IMR-90 (cell line): ENCODE data around the gene HMCN1. TPM values are rescaled to one million over a fixed set of nuclear protein-coding genes. Genes with fewer than 3 reads are reported as not detected.
A peak's percentile ranks its signal among the peaks of the same experiment; 100 is the strongest.

ENCODE experiments used
- ATAC-seq: fragments of 200-7000 bp; cut with Tn5 transposase; 2 replicates; pipeline ENCODE4 v1.9.1; 2020; ENCODE audit warnings: low read depth, mild to moderate bottlenecking, moderate library complexity
- BruUV-seq: library from RNA; stranded (reverse); fragments of 400-500 nt; replicated peaks from 2 replicates; lab custom pipeline; 2021; lab: Mats Ljungman, UMichigan
- CTCF ChIA-PET: fragments of 300-600 bp; formaldehyde crosslinking; extraction: SDS; loops from one replicate; lab custom pipeline; 2021; ENCODE audit warnings: antibody characterized with exemption; lab: Yijun Ruan, JAX
- POLR2A ChIA-PET: fragments of 300-600 bp; sonication (Branson Sonifier 250); formaldehyde crosslinking; loops from one replicate; lab custom pipeline; 2022; ENCODE audit warnings: antibody characterized with exemption; ENCODE audit not compliant: unreplicated experiment; lab: Charles Lee
- DNase-seq: peaks from one replicate; pipeline ENCODE4 v3.0.0; 2013
- H2AFZ ChIP-seq: replicated peaks from 2 replicates; pipeline ENCODE3; 2013; ENCODE audit warnings: low read length, mild to moderate bottlenecking; ENCODE audit not compliant: poor library complexity
- H2AK5ac ChIP-seq: 2 replicates; pipeline ENCODE4 v1.6.1; 2013; ENCODE audit warnings: low read depth, low read length, inconsistent platforms
- H2AK9ac ChIP-seq: replicated peaks from 2 replicates; pipeline ENCODE3; 2013; ENCODE audit warnings: mild to moderate bottlenecking, low read depth, low read length, moderate library complexity; ENCODE audit not compliant: poor library complexity
- H2BK120ac ChIP-seq: 2 replicates; pipeline ENCODE4 v1.6.1; 2013; ENCODE audit warnings: low read depth, low read length, inconsistent platforms
- H2BK15ac ChIP-seq: 3 replicates; pipeline ENCODE4 v1.6.1; 2013; ENCODE audit warnings: low read depth, low read length, inconsistent platforms
- H2BK20ac ChIP-seq: 2 replicates; pipeline ENCODE4 v1.6.1; 2013; ENCODE audit warnings: low read depth, mild to moderate bottlenecking, inconsistent platforms, low read length, moderate library complexity
- H2BK5ac ChIP-seq: 2 replicates; pipeline ENCODE4 v1.6.1; 2013; ENCODE audit warnings: mild to moderate bottlenecking, low read depth, low read length, inconsistent platforms; ENCODE audit not compliant: poor library complexity, severe bottlenecking
- H3K14ac ChIP-seq: replicated peaks from 2 replicates; pipeline ENCODE4 v1.6.1; 2013; ENCODE audit warnings: low read depth, low read length, inconsistent platforms
- H3K18ac ChIP-seq: 2 replicates; pipeline ENCODE4 v1.6.1; 2013; ENCODE audit warnings: low read depth, low read length, control low read depth
- H3K23ac ChIP-seq: 2 replicates; pipeline ENCODE4 v1.6.1; 2013; ENCODE audit warnings: low read depth, low read length, inconsistent platforms
- H3K27ac ChIP-seq: 2 replicates; pipeline ENCODE4 v1.5.1; 2013; ENCODE audit warnings: mild to moderate bottlenecking, control low read depth, low read length; ENCODE audit not compliant: insufficient read depth
- H3K27me3 ChIP-seq: 2 replicates; pipeline ENCODE4 v1.6.1; 2013; ENCODE audit warnings: low read length; ENCODE audit not compliant: control insufficient read depth, insufficient read depth
- H3K36me3 ChIP-seq: 2 replicates; pipeline ENCODE4 v1.6.1; 2013; ENCODE audit warnings: low read length, mixed read lengths; ENCODE audit not compliant: control insufficient read depth, insufficient read depth
- H3K4ac ChIP-seq: 2 replicates; pipeline ENCODE4 v1.6.1; 2013; ENCODE audit warnings: low read depth, low read length, inconsistent platforms
- H3K4me1 ChIP-seq: 2 replicates; pipeline ENCODE4 v1.6.1; 2013; ENCODE audit warnings: low read length, mixed read lengths; ENCODE audit not compliant: control insufficient read depth, insufficient read depth
- H3K4me2 ChIP-seq: 2 replicates; pipeline ENCODE4 v1.6.1; 2013; ENCODE audit warnings: low read depth, mild to moderate bottlenecking, control low read depth, low read length, moderate library complexity
- H3K4me3 ChIP-seq: 2 replicates; pipeline ENCODE4 v1.5.1; 2013; ENCODE audit warnings: low read depth, mild to moderate bottlenecking, control low read depth, low read length, moderate library complexity; ENCODE audit not compliant: insufficient read depth
- H3K56ac ChIP-seq: 2 replicates; pipeline ENCODE4 v1.6.1; 2013; ENCODE audit warnings: low read length, inconsistent platforms; ENCODE audit not compliant: insufficient read depth; ENCODE audit errors: extremely low read depth
- H3K79me1 ChIP-seq, 2 experiments: 2 replicates each; pipeline ENCODE4 v1.6.1; 2013; ENCODE audit warnings: low read length in 2 of 2, inconsistent platforms in 1 of 2, low read depth in 1 of 2
- H3K9ac ChIP-seq: 2 replicates; pipeline ENCODE4 v1.6.1; 2013; ENCODE audit warnings: low read depth, low read length, control low read depth
- H3K9me1 ChIP-seq: 2 replicates; pipeline ENCODE4 v1.6.1; 2013; ENCODE audit warnings: low read length, inconsistent platforms; ENCODE audit not compliant: insufficient read depth
- H3K9me3 ChIP-seq: 2 replicates; pipeline ENCODE4 v1.6.1; 2013; ENCODE audit warnings: low read length; ENCODE audit not compliant: control insufficient read depth, insufficient read depth
- H4K20me1 ChIP-seq: 2 replicates; pipeline ENCODE4 v1.6.1; 2013; ENCODE audit warnings: low read length, inconsistent platforms; ENCODE audit not compliant: insufficient read depth
- H4K5ac ChIP-seq: 2 replicates; pipeline ENCODE4 v1.6.1; 2013; ENCODE audit warnings: mild to moderate bottlenecking, low read depth, low read length, control low read depth
- H4K8ac ChIP-seq, 2 experiments: 2 replicates each; pipeline ENCODE4 v1.6.1; 2013; ENCODE audit warnings: low read depth in 2 of 2, low read length in 2 of 2, control low read depth in 1 of 2, inconsistent platforms in 1 of 2
- H4K91ac ChIP-seq: 2 replicates; pipeline ENCODE4 v1.6.1; 2013; ENCODE audit warnings: low read depth, low read length, inconsistent platforms; ENCODE audit not compliant: insufficient read depth
- BHLHE40 ChIP-seq: fragments of 150-350 bp; IDR thresholded peaks from 2 replicates; pipeline ENCODE4 v1.6.1; 2016; ENCODE audit warnings: mild to moderate bottlenecking, low read depth, low read length
- CEBPB ChIP-seq: IDR thresholded peaks from 2 replicates; pipeline ENCODE4 v1.6.1; 2012; ENCODE audit warnings: low read depth, low read length, improper control_type of control experiment
- CHD1 ChIP-seq: IDR thresholded peaks from 2 replicates; pipeline ENCODE4 v1.6.1; 2012; ENCODE audit warnings: low read depth, low read length, improper control_type of control experiment
- CTCF ChIP-seq: conservative IDR thresholded peaks from 2 replicates; pipeline ENCODE4 v1.5.1; 2012; ENCODE audit warnings: mild to moderate bottlenecking, low read depth, low read length, improper control_type of control experiment
- FOS ChIP-seq: fragments of 150-350 bp; IDR thresholded peaks from 2 replicates; pipeline ENCODE4 v1.6.1; 2016; ENCODE audit warnings: low read depth, low read length
- MAFK ChIP-seq: IDR thresholded peaks from 2 replicates; pipeline ENCODE4 v1.6.1; 2012; ENCODE audit warnings: low read depth, low read length, improper control_type of control experiment
- MAZ ChIP-seq: IDR thresholded peaks from 2 replicates; pipeline ENCODE4 v1.6.1; 2012; ENCODE audit warnings: low read depth, mild to moderate bottlenecking, low read length, improper control_type of control experiment, moderate library complexity, borderline replicate concordance
- MXI1 ChIP-seq: IDR thresholded peaks from 2 replicates; pipeline ENCODE4 v1.6.1; 2012; ENCODE audit warnings: low read depth, mild to moderate bottlenecking, low read length, moderate library complexity, borderline replicate concordance
- NFE2L2 ChIP-seq: fragments of 150-350 bp; IDR thresholded peaks from 2 replicates; pipeline ENCODE4 v1.6.1; 2016; ENCODE audit warnings: low read depth, mild to moderate bottlenecking, low read length
- POLR2A ChIP-seq: IDR thresholded peaks from 2 replicates; pipeline ENCODE4 v1.6.1; 2012; ENCODE audit warnings: mild to moderate bottlenecking, low read depth, low read length
- RAD21 ChIP-seq: IDR thresholded peaks from 2 replicates; pipeline ENCODE4 v1.6.1; 2012; ENCODE audit warnings: low read length, improper control_type of control experiment
- RCOR1 ChIP-seq: IDR thresholded peaks from 2 replicates; pipeline ENCODE4 v1.6.1; 2012; ENCODE audit warnings: mild to moderate bottlenecking, low read length, improper control_type of control experiment; ENCODE audit not compliant: insufficient replicate concordance
- RFX5 ChIP-seq: IDR thresholded peaks from 2 replicates; pipeline ENCODE4 v1.8.0; 2012; ENCODE audit warnings: low read depth, mild to moderate bottlenecking, low read length, moderate library complexity
- SMC3 ChIP-seq: fragments of 150-350 bp; IDR thresholded peaks from 2 replicates; pipeline ENCODE4 v1.6.1; 2016; ENCODE audit warnings: low read depth, mild to moderate bottlenecking, antibody characterized with exemption, low read length, moderate library complexity
- USF2 ChIP-seq: fragments of 150-350 bp; IDR thresholded peaks from 2 replicates; pipeline ENCODE4 v1.6.1; 2017; ENCODE audit warnings: mild to moderate bottlenecking, antibody characterized with exemption, low read length, low read depth
- WGBS, 2 experiments: methylation state at CpG; one replicate each; pipeline versions ENCODE4 v1.1.5 to v1.1.7; 2013; ENCODE audit warnings: missing lambda C conversion rate in 2 of 2; ENCODE audit not compliant: insufficient read length in 1 of 2; ENCODE audit errors: extremely low coverage in 2 of 2; 5-methylcytosine and 5-hydroxymethylcytosine counted together
- dilution Hi-C: fragments of 300-500 bp; cut with HindIII; formaldehyde crosslinking; loops from one replicate; pipeline ENCODE4 v1.14.3; 2018; ENCODE audit warnings: low sequenced_read_pairs; ENCODE audit not compliant: unreplicated experiment
- in situ Hi-C: fragments of 300-500 bp; cut with MboI; formaldehyde crosslinking; loops from 3 replicates; pipeline ENCODE4 v1.14.3; 2019; ENCODE audit warnings: low sequenced_read_pairs, inconsistent platforms, mixed read lengths
- intact Hi-C: fragments of 100-400 bp; cut with micrococcal nuclease; formaldehyde crosslinking; loops from 2 replicates; pipeline ENCODE4 v1.10.0; 2022
- polyA plus RNA-seq, 3 experiments: library from polyadenylated mRNA; depleted of rRNA; stranded (reverse); fragments of >200 nt; gene quantifications; 2 replicates each; pipeline ENCODE4 v1.2.3, GENCODE V29; 2012; ENCODE audit warnings: low replicate concordance in 1 of 3
- total RNA-seq: library from RNA; depleted of rRNA; stranded (reverse); fragments of >200 nt; gene quantifications from 2 replicates; pipeline ENCODE4 v1.2.3, GENCODE V29; 2012
- TF ChIP-seq, protein P1 (sequence below): fragments of 150-350 bp; IDR thresholded peaks from 2 replicates; pipeline ENCODE4 v1.6.1; 2016; ENCODE audit warnings: low read depth, mild to moderate bottlenecking, low read length, moderate library complexity, borderline replicate concordance

The HMCN1 gene
- total and polyA plus RNA-seq, 2 of the 4 experiments (the other 2 are of a cell fraction) = 6.1 to 11.7 TPM

- Histone ChIP-seq H3K79me1 (no peaks in the 10 kb centered on the region), H2AFZ (no peak overlapping the region), H2AK5ac (no peak overlapping the region), H2BK5ac (no peak overlapping the region), H3K36me3 (no peaks in the 10 kb centered on the region), H2AK9ac (no peak overlapping the region), H3K9me3 (no peaks in the 10 kb centered on the region), H4K20me1 (no peaks in the 10 kb centered on the region), H4K5ac (no peak overlapping the region), H3K14ac (no peak overlapping the region), H3K9me1 (no peaks in the 10 kb centered on the region; the same call in 1 of the 2 replicates), H3K23ac (no peak overlapping the region), H4K91ac (no peak overlapping the region), H3K4me2 (no peak overlapping the region), H3K4me3 (no peak overlapping the region), H2BK120ac (peak overlapping the region; percentile 60; the same call in 1 of the 2 replicates), H3K4ac (no peak overlapping the region), H3K27ac (no peak overlapping the region), H3K4me1 (0 out of 2 replicates have a peak, but pooled peaks cover 2% of the 10 kb centered on the region), H4K8ac (no peak overlapping the region), H2BK20ac (peak overlapping the region; percentile 49; the same call in 1 of the 2 replicates), H3K9ac (no peak overlapping the region), H2BK15ac (no peak overlapping the region), H3K56ac (no peak overlapping the region), H3K18ac (peak overlapping the region; percentile 21; the same call in 1 of the 2 replicates), H3K27me3 (no peaks in the 10 kb centered on the region)
- no CpG with 5 or more reads among the region's 1 CpG for WGBS, 2 experiments
- no peak for ATAC-seq
- dilution Hi-C loops = no loop called here
- in situ Hi-C loops = no loop called here
- intact Hi-C loops = no loop called here
- ChIA-PET POLR2A (no interaction called here), CTCF (no interaction called here)
- TF ChIP-seq NFE2L2 = no peak
- no peak for TF ChIP-seq CEBPB
- no peak for TF ChIP-seq RCOR1
- TF ChIP-seq SMC3 = no peak
- no peak for TF ChIP-seq MAZ
- no peak for TF ChIP-seq CTCF
- TF ChIP-seq, protein P1, sequence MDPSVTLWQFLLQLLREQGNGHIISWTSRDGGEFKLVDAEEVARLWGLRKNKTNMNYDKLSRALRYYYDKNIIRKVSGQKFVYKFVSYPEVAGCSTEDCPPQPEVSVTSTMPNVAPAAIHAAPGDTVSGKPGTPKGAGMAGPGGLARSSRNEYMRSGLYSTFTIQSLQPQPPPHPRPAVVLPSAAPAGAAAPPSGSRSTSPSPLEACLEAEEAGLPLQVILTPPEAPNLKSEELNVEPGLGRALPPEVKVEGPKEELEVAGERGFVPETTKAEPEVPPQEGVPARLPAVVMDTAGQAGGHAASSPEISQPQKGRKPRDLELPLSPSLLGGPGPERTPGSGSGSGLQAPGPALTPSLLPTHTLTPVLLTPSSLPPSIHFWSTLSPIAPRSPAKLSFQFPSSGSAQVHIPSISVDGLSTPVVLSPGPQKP = no peak
- TF ChIP-seq FOS = no peak
- no peak for TF ChIP-seq MXI1
- TF ChIP-seq USF2 = no peak
- no peak for TF ChIP-seq BHLHE40
- no peak for TF ChIP-seq RAD21
- no peak for TF ChIP-seq MAFK
- no peak for TF ChIP-seq RFX5
- TF ChIP-seq POLR2A = no peak
- TF ChIP-seq CHD1 = no peak
- no peak for DNase-seq
- BruUV-seq = no TSS peak
Observed at GRCh38 chr1:186104459-186104858, 370.3 kb downstream of the HMCN1 start.
